Measurements from ENCODE around the gene PTPN9.

Gene PTPN9

DNA sequence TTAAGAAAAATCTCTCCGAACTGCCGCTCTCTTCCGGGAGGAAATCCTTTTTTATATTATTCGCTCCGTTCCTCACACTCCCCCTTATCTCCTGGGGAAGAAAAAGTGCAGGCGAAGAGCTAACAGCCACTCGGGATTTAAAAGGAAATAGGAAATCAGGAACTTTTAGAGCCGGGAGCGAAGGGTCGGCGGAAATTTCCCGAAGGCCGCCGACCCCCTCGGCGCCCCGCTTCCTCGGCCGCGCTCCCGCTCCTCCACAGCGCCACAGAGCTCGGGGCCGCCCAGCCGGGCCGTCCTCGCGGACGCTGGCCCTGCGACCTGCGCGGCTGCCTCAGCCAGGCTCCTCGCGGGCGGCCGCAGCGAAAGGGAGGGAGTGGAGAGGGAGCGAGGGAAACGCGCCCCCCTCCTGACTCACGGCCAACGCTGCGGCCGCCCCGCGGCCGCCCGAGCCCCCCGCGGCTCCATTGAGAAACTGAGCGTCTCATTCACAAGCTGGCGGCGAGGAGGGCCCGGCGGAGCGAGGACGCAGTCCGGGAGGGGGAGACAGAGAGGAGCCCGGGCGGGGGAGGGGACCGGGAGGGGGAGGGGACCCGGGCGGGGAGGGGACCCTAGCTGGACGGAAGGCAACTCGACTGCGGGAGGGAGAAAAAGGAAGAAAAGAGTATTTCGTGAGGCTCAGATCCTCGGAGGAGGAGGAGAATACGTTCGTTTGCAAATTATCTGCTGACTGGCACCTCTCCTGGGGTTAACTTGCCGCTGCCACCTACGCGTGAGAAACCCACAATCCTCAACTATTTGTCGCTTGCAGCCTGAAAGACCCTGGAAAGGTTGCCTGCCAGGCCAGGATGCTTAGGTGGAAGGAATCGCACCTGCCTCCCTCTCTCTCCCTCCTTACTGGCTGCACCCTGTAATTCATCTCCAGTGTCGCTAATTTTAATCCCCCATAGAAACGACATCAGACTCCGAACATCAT is at the start of gene PTPN9:
Gene PTPN9 (minus strand): TSS at position 368 of the 973 bp plus-strand sequence. CDS start 539 bp downstream, outside the sequence.
- no peaks in the 10 kb centered on the region for H3K27me3 ChIP-seq (ENCODE audit: low read depth, low read length)
- peaks cover 16% of the 10 kb centered on the region for H3K4me1 ChIP-seq (ENCODE audit: low read length)
- no peak for TF ChIP-seq EZH2phosphoT487 (IDR thresholded peaks at IDR 0.05; ENCODE audit: low read depth)
- TF ChIP-seq, protein P1, sequence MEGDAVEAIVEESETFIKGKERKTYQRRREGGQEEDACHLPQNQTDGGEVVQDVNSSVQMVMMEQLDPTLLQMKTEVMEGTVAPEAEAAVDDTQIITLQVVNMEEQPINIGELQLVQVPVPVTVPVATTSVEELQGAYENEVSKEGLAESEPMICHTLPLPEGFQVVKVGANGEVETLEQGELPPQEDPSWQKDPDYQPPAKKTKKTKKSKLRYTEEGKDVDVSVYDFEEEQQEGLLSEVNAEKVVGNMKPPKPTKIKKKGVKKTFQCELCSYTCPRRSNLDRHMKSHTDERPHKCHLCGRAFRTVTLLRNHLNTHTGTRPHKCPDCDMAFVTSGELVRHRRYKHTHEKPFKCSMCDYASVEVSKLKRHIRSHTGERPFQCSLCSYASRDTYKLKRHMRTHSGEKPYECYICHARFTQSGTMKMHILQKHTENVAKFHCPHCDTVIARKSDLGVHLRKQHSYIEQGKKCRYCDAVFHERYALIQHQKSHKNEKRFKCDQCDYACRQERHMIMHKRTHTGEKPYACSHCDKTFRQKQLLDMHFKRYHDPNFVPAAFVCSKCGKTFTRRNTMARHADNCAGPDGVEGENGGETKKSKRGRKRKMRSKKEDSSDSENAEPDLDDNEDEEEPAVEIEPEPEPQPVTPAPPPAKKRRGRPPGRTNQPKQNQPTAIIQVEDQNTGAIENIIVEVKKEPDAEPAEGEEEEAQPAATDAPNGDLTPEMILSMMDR (IDR thresholded peaks at IDR 0.05; ENCODE audit: low read depth, low read length) = peak; percentile 34
- H2AFZ ChIP-seq (ENCODE audit: low read depth, low read length) = peak within 1 kb of the TSS; percentile 81
- peak within 1 kb of the TSS; percentile 93 for H3K4me3 ChIP-seq (ENCODE audit: low read length)
- H3K36me3 ChIP-seq (replicated peaks; ENCODE audit: low read depth, low read length) = no peaks in the 10 kb centered on the region
- H4K20me1 ChIP-seq (ENCODE audit: insufficient read depth, low read length) = peaks cover 7% of the 10 kb centered on the region; the same call in 1 of the 2 replicates
- peaks cover 39% of the 10 kb centered on the region for H3K79me2 ChIP-seq (ENCODE audit: low read length)
- peak within 1 kb of the TSS; percentile 46 for H3K27ac ChIP-seq (ENCODE audit: low read length)
- peak within 1 kb of the TSS; percentile 89 for H3K4me2 ChIP-seq (ENCODE audit: low read length)
- peak within 1 kb of the TSS; percentile 91 for H3K9ac ChIP-seq (ENCODE audit: low read length)
- no peaks in the 10 kb centered on the region for H3K9me3 ChIP-seq (ENCODE audit: insufficient read depth, low read length)

DNA sequence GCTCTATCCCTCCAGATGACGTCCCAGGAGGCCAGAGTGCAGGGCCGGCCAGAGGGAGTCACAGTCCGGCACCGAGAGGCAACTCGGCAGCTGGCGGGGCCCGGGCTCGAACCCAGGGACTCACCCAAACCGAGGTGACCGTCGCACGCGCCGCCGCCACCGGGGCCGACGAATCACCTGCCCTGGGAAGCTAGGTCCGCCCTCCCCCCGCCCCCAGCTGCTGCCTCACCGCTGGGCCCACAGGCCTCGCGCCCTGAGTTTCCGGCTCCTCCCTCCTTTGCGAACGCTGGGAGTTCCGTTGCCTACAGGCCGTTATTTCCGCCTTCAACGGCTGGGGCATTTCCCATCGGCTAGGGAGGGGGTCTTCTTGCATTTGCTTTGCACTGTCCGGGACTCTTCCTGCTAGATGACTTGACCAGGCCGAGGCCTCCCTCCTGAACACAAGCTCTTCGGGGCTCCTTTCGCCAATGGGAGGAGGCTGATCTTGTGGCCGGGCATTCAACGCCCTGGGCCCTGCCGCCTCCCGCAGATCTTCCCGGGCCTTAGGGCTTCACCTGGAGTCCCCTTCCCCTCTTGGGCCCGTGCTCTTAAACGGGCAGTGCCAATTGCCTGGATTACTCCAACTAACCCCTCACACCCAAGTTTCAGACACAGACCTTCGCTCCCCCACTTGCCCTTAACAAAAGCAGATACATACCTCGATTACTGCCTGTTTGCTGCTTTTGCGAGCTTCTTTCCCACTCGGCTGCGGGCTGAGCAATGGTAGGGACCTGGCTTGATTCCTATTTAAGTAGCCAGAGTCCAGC is 46.6 kb upstream of the PTPN9 start, which contains the start of gene SNUPN:
Gene SNUPN (minus strand): TSS at position 184 of the 806 bp plus-strand sequence. CDS start 4,674 bp downstream, outside the sequence.
- TF ChIP-seq EZH2phosphoT487 (IDR thresholded peaks at IDR 0.05; ENCODE audit: low read depth) = no peak
- TF ChIP-seq, protein P1 (IDR thresholded peaks at IDR 0.05; ENCODE audit: low read depth, low read length) = no peak
- peak within 1 kb of the TSS; percentile 90 for H3K27ac ChIP-seq (ENCODE audit: low read length)
- H2AFZ ChIP-seq (ENCODE audit: low read depth, low read length) = peak within 1 kb of the TSS; percentile 91

DNA sequence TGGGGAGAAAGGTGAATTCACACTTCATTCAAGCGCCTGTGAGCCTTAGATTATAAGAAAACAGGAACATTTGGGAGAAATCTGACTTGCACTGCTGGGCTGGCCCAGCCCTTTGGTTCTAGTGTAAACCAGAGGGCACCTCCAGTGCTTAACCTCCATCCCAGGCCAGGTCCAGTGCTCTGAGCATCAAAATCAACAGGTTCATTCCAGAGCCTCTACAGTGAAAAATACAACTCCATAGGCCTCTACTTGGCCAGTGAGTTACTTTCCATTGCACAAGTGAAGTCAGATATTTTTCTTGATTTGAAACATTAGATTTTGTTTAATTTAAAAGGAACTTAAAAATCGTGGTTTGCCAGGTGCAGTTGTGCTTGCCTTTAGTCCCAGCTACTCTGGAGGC is 43.4 kb upstream of the PTPN9 start:
- peaks cover 24% of the 10 kb centered on the region for H3K36me3 ChIP-seq (replicated peaks; ENCODE audit: low read depth, low read length)
- no peaks in the 10 kb centered on the region for H3K9me3 ChIP-seq (ENCODE audit: insufficient read depth, low read length)
- H4K20me1 ChIP-seq (ENCODE audit: insufficient read depth, low read length) = no peaks in the 10 kb centered on the region
- peaks cover 4% of the 10 kb centered on the region; the same call in 1 of the 2 replicates for H3K4me1 ChIP-seq (ENCODE audit: low read length)
- peaks cover 12% of the 10 kb centered on the region; the same call in 1 of the 2 replicates for H3K79me2 ChIP-seq (ENCODE audit: low read length)
- TF ChIP-seq EZH2phosphoT487 (IDR thresholded peaks at IDR 0.05; ENCODE audit: low read depth) = no peak
- TF ChIP-seq, protein P1 (IDR thresholded peaks at IDR 0.05; ENCODE audit: low read depth, low read length) = no peak
- H3K9ac ChIP-seq (ENCODE audit: low read length) = no peak overlapping the region
- no peak overlapping the region for H2AFZ ChIP-seq (ENCODE audit: low read depth, low read length)
- no peak overlapping the region for H3K27ac ChIP-seq (ENCODE audit: low read length)
- no peak overlapping the region for H3K4me3 ChIP-seq (ENCODE audit: low read length)
- H3K4me2 ChIP-seq (ENCODE audit: low read length) = no peak overlapping the region
- no peaks in the 10 kb centered on the region for H3K27me3 ChIP-seq (ENCODE audit: low read depth, low read length)

More for the DNA sequence above, 46.6 kb upstream of the PTPN9 start, which contains the start of gene SNUPN:
- no peaks in the 10 kb centered on the region for H4K20me1 ChIP-seq (ENCODE audit: insufficient read depth, low read length)
- H3K79me2 ChIP-seq (ENCODE audit: low read length) = peaks cover 12% of the 10 kb centered on the region; the same call in 1 of the 2 replicates
- H3K4me2 ChIP-seq (ENCODE audit: low read length) = peak within 1 kb of the TSS; percentile 92
- H3K9me3 ChIP-seq (ENCODE audit: insufficient read depth, low read length) = no peaks in the 10 kb centered on the region
- peaks cover 6% of the 10 kb centered on the region for H3K36me3 ChIP-seq (replicated peaks; ENCODE audit: low read depth, low read length)
- H3K9ac ChIP-seq (ENCODE audit: low read length) = peak within 1 kb of the TSS; percentile 100
- H3K27me3 ChIP-seq (ENCODE audit: low read depth, low read length) = no peaks in the 10 kb centered on the region
- H3K4me3 ChIP-seq (ENCODE audit: low read length) = peak within 1 kb of the TSS; percentile 95
- H3K4me1 ChIP-seq (ENCODE audit: low read length) = peaks cover 4% of the 10 kb centered on the region; the same call in 1 of the 2 replicates

Data from OCI-LY3 (cell line).